Measurements from ENCODE around the gene GDPD4. TPM values are rescaled to one million over a fixed set of nuclear protein-coding genes. Genes with fewer than 3 reads are reported as not detected.

The GDPD4 gene
- total RNA-seq, 4 donors from 2014 or later: not detected

GRCh38 chr11:77201991-77202841 lies 99.3 kb downstream of the GDPD4 start:
- no peaks in the 10 kb centered on the region for H3K36me3 ChIP-seq
- peak; percentile 47 to 67 for DNase-seq (ENCODE audit: low spot score in 2 of 2)
- WGBS: 96% methylated on average over 9 of the region's 23 CpGs

GRCh38 chr11:77201370-77201769 lies 100.1 kb downstream of the GDPD4 start:
- H3K4me1 ChIP-seq: no peaks in the 10 kb centered on the region
- no peaks in the 10 kb centered on the region for H3K36me3 ChIP-seq
- DNase-seq (ENCODE audit: low spot score in 2 of 2): peak; percentile 51 to 66
- no peak overlapping the region for H3K27ac ChIP-seq
- 96% methylated on average over 5 of the region's 11 CpGs for WGBS
- H3K4me3 ChIP-seq: no peak overlapping the region
- no peaks in the 10 kb centered on the region for H3K27me3 ChIP-seq
- H3K9me3 ChIP-seq: no peaks in the 10 kb centered on the region
- TF ChIP-seq POLR2A (IDR thresholded peaks at IDR 0.05) (no peak), POLR2AphosphoS5 (IDR thresholded peaks at IDR 0.05) (no peak), EP300 (IDR thresholded peaks at IDR 0.05) (no peak)
- TF ChIP-seq, protein P1, sequence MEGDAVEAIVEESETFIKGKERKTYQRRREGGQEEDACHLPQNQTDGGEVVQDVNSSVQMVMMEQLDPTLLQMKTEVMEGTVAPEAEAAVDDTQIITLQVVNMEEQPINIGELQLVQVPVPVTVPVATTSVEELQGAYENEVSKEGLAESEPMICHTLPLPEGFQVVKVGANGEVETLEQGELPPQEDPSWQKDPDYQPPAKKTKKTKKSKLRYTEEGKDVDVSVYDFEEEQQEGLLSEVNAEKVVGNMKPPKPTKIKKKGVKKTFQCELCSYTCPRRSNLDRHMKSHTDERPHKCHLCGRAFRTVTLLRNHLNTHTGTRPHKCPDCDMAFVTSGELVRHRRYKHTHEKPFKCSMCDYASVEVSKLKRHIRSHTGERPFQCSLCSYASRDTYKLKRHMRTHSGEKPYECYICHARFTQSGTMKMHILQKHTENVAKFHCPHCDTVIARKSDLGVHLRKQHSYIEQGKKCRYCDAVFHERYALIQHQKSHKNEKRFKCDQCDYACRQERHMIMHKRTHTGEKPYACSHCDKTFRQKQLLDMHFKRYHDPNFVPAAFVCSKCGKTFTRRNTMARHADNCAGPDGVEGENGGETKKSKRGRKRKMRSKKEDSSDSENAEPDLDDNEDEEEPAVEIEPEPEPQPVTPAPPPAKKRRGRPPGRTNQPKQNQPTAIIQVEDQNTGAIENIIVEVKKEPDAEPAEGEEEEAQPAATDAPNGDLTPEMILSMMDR (IDR thresholded peaks at IDR 0.05): no peak

More at GRCh38 chr11:77201991-77202841, 99.3 kb downstream of the GDPD4 start:
- H3K9me3 ChIP-seq: no peaks in the 10 kb centered on the region
- H3K4me1 ChIP-seq: no peaks in the 10 kb centered on the region
- H3K27me3 ChIP-seq: no peaks in the 10 kb centered on the region
- TF ChIP-seq POLR2AphosphoS5 (IDR thresholded peaks at IDR 0.05) (no peak), POLR2A (IDR thresholded peaks at IDR 0.05) (no peak), EP300 (IDR thresholded peaks at IDR 0.05) (no peak)
- TF ChIP-seq, protein P1 (IDR thresholded peaks at IDR 0.05): no peak
- H3K27ac ChIP-seq: no peak overlapping the region
- H3K4me3 ChIP-seq: no peak overlapping the region

GRCh38 chr11:77200351-77201268 lies 100.9 kb downstream of the GDPD4 start:
- no peak for TF ChIP-seq EP300 (IDR thresholded peaks at IDR 0.05)
- TF ChIP-seq POLR2AphosphoS5 (IDR thresholded peaks at IDR 0.05): no peak
- no peak for TF ChIP-seq POLR2A (IDR thresholded peaks at IDR 0.05)
- TF ChIP-seq, protein P1 (IDR thresholded peaks at IDR 0.05): no peak
- no peaks in the 10 kb centered on the region for H3K4me1 ChIP-seq
- DNase-seq (ENCODE audit: low spot score in 2 of 2): peak in 1 of 2 donors; percentile 65

GRCh38 chr11:77199137-77199745 lies 102.2 kb downstream of the GDPD4 start:
- H3K4me3 ChIP-seq: no peak overlapping the region
- H3K27me3 ChIP-seq: no peaks in the 10 kb centered on the region
- H3K36me3 ChIP-seq: no peaks in the 10 kb centered on the region
- TF ChIP-seq, protein P1 (IDR thresholded peaks at IDR 0.05): no peak
- TF ChIP-seq POLR2A (IDR thresholded peaks at IDR 0.05) (no peak), POLR2AphosphoS5 (IDR thresholded peaks at IDR 0.05) (no peak), EP300 (IDR thresholded peaks at IDR 0.05) (no peak)
- no peak overlapping the region for H3K27ac ChIP-seq
- H3K4me1 ChIP-seq: no peaks in the 10 kb centered on the region
- no peaks in the 10 kb centered on the region for H3K9me3 ChIP-seq
- WGBS: 90% methylated on average over 2 of the region's 13 CpGs
- DNase-seq (ENCODE audit: low spot score in 2 of 2): peak in 1 of 2 donors; percentile 71

More at GRCh38 chr11:77200351-77201268, 100.9 kb downstream of the GDPD4 start:
- Histone ChIP-seq H3K4me3 (no peak overlapping the region), H3K9me3 (no peaks in the 10 kb centered on the region), H3K27ac (no peak overlapping the region), H3K36me3 (no peaks in the 10 kb centered on the region), H3K27me3 (no peaks in the 10 kb centered on the region)
- WGBS: 84% methylated on average over 12 of the region's 12 CpGs
